GM12878 (cell line): ENCODE measurements around the gene TKT. TPM values are rescaled to one million over a fixed set of nuclear protein-coding genes. Genes with fewer than 3 reads are reported as not detected.

Experiments used
- ATAC-seq: fragments of 200-7000 bp; cut with Tn5 transposase; 3 replicates; pipeline ENCODE4 v1.9.1; 2020; ENCODE audit warnings: mild to moderate bottlenecking, moderate library complexity
- BruUV-seq: library from RNA; stranded (reverse); fragments of 400-500 nt; replicated peaks from 2 replicates; lab custom pipeline; 2021; lab: Mats Ljungman, UMichigan
- CTCF ChIA-PET: fragments of 300-600 bp; sonication (Branson Sonifier 250); formaldehyde crosslinking; extraction: SDS; loops from one replicate; lab custom pipeline; 2021; ENCODE audit warnings: inconsistent platforms; lab: Yijun Ruan, JAX
- POLR2A ChIA-PET: fragments of 350-600 bp; formaldehyde crosslinking; extraction: SDS; loops from one replicate; lab custom pipeline; 2021; ENCODE audit warnings: inconsistent platforms; lab: Charles Lee
- RAD21 ChIA-PET: fragments of 300-600 bp; sonication (Branson Sonifier 250); formaldehyde crosslinking; loops from one replicate; lab custom pipeline; 2023; ENCODE audit warnings: antibody characterized with exemption; ENCODE audit not compliant: unreplicated experiment; lab: Charles Lee
- SMC1A ChIA-PET: fragments of 300-600 bp; sonication (Branson Sonifier 250); formaldehyde crosslinking; loops from one replicate; lab custom pipeline; 2023; ENCODE audit not compliant: unreplicated experiment, uncharacterized antibody; lab: Charles Lee
- DNase-seq: peaks from one replicate; pipeline ENCODE4 v3.0.0-alpha.2; 2011; ENCODE audit warnings: low read depth, low spot score
- FAIRE-seq: peaks from 3 replicates; lab custom pipeline; 2011; peaks lifted over from hg19 to GRCh38; lab: Jason Lieb, UNC
- H2AFZ ChIP-seq: 2 replicates; pipeline ENCODE4 v1.6.0; 2011; ENCODE audit warnings: low read depth, low read length, control low read depth; ENCODE audit not compliant: control insufficient read depth
- H3K27ac ChIP-seq: 2 replicates; pipeline ENCODE4 v1.5.1; 2011; ENCODE audit warnings: control low read depth; ENCODE audit not compliant: control insufficient read depth, insufficient read depth
- H3K27me3 ChIP-seq, 2 experiments: replicated peaks in 1 of 2; 2 replicates each; pipeline versions ENCODE4 v1.6.0 to v1.6.1; 2011; ENCODE audit warnings: low read length in 1 of 2; ENCODE audit not compliant: control insufficient read depth in 2 of 2, insufficient read depth in 2 of 2
- H3K36me3 ChIP-seq, 2 experiments: 2 replicates each; pipeline ENCODE4 v1.5.1; 2011; ENCODE audit warnings: low read length in 1 of 2; ENCODE audit not compliant: control insufficient read depth in 2 of 2, insufficient read depth in 2 of 2
- H3K4me1 ChIP-seq: 2 replicates; pipeline ENCODE4 v1.6.1; 2011; ENCODE audit warnings: mild to moderate bottlenecking, low read length, moderate library complexity, mixed read lengths; ENCODE audit not compliant: control insufficient read depth, insufficient read depth
- H3K4me2 ChIP-seq: 2 replicates; pipeline ENCODE4 v1.6.0; 2011; ENCODE audit warnings: control low read depth; ENCODE audit not compliant: control insufficient read depth, insufficient read depth
- H3K4me3 ChIP-seq: fragments of 200-600 bp; sonication (generic); 2 replicates; pipeline ENCODE4 v1.5.1; 2016
- H3K79me2 ChIP-seq: 2 replicates; pipeline ENCODE4 v1.6.0; 2011; ENCODE audit warnings: low read length; ENCODE audit not compliant: control insufficient read depth, insufficient read depth
- H3K9ac ChIP-seq: 2 replicates; pipeline ENCODE4 v1.8.0; 2011; ENCODE audit warnings: low read length, control low read depth, mixed read lengths; ENCODE audit not compliant: control insufficient read depth, insufficient read depth
- H3K9me3 ChIP-seq: replicated peaks from 3 replicates; pipeline ENCODE4 v1.5.1; 2011; ENCODE audit warnings: mild to moderate bottlenecking, low read length; ENCODE audit not compliant: control insufficient read depth, insufficient read depth
- H4K20me1 ChIP-seq: 2 replicates; pipeline ENCODE4 v1.6.0; 2011; ENCODE audit not compliant: control insufficient read depth, insufficient read depth
- BCL3 ChIP-seq: IDR thresholded peaks from 2 replicates; pipeline ENCODE4 v1.6.1; 2011; ENCODE audit warnings: borderline replicate concordance, low read depth, mild to moderate bottlenecking, moderate library complexity, low read length; ENCODE audit not compliant: insufficient read depth, poor library complexity, severe bottlenecking
- CTCF ChIP-seq, 3 experiments: IDR thresholded peaks in 2 of 3; conservative IDR thresholded peaks in 1 of 3; 2 replicates each; pipeline ENCODE4 v1.5.1; 2011; ENCODE audit warnings: low read depth in 3 of 3, low read length in 3 of 3, mild to moderate bottlenecking in 3 of 3, control low read depth in 2 of 3, moderate library complexity in 2 of 3, inconsistent platforms in 1 of 3, mixed read lengths in 1 of 3; ENCODE audit not compliant: control insufficient read depth in 2 of 3, insufficient read depth in 1 of 3; ENCODE audit errors: extremely low read depth in 1 of 3
- E2F8 ChIP-seq: fragments of 450-650 bp; IDR thresholded peaks from 2 replicates; pipeline ENCODE4 v1.6.1; 2018; ENCODE audit warnings: mild to moderate bottlenecking, low read depth, moderate library complexity; ENCODE audit not compliant: partially characterized antibody
- E4F1 ChIP-seq: fragments of 450-650 bp; IDR thresholded peaks from 2 replicates; pipeline ENCODE4 v1.6.1; 2018; ENCODE audit warnings: borderline replicate concordance, mild to moderate bottlenecking; ENCODE audit not compliant: partially characterized antibody
- IRF3 ChIP-seq: fragments of 450-650 bp; IDR thresholded peaks from 2 replicates; pipeline ENCODE4 v1.6.1; 2014; ENCODE audit warnings: mild to moderate bottlenecking
- NR2C1 ChIP-seq: fragments of 450-650 bp; IDR thresholded peaks from 2 replicates; pipeline ENCODE4 v1.6.1; 2017; ENCODE audit warnings: antibody characterized with exemption, mild to moderate bottlenecking, moderate library complexity
- PML ChIP-seq: IDR thresholded peaks from 2 replicates; pipeline ENCODE4 v1.6.1; 2012; ENCODE audit warnings: low read length, inconsistent platforms
- RAD21 ChIP-seq: IDR thresholded peaks from 2 replicates; pipeline ENCODE4 v1.6.1; 2011; ENCODE audit warnings: mild to moderate bottlenecking, low read depth, low read length, moderate library complexity; ENCODE audit not compliant: insufficient read depth
- SMC3 ChIP-seq: IDR thresholded peaks from 2 replicates; pipeline ENCODE4 v1.6.1; 2011; ENCODE audit warnings: low read length, improper control_type of control experiment, borderline replicate concordance
- TAF1 ChIP-seq: IDR thresholded peaks from 2 replicates; pipeline ENCODE4 v1.6.1; 2011; ENCODE audit warnings: mild to moderate bottlenecking, low read depth, low read length, borderline replicate concordance
- ZNF622 ChIP-seq: fragments of 450-650 bp; IDR thresholded peaks from 2 replicates; pipeline ENCODE4 v1.6.1; 2017; ENCODE audit warnings: mild to moderate bottlenecking, inconsistent platforms
- WGBS: methylation state at CpG from one replicate; pipeline ENCODE4 v1.1.6; 2016; ENCODE audit warnings: low lambda C conversion rate; ENCODE audit not compliant: insufficient replicate concordance, insufficient coverage; ENCODE audit errors: missing lambda C conversion rate; 5-methylcytosine and 5-hydroxymethylcytosine counted together
- in situ Hi-C: fragments of 300-500 bp; cut with MboI; formaldehyde crosslinking; loops from 9 replicates; pipeline ENCODE4 v1.14.3; 2018; ENCODE audit warnings: mixed read lengths
- intact Hi-C: fragments of 100-400 bp; cut with micrococcal nuclease; formaldehyde crosslinking; loops from one replicate; pipeline ENCODE4 v1.14.2; 2022; ENCODE audit not compliant: unreplicated experiment
- polyA plus RNA-seq, 11 experiments: library from polyadenylated mRNA; depleted of rRNA in 4 of 11; unstranded in 6 of 11; stranded (reverse) in 5 of 11; fragments of >200 nt; fragmentation: Nextera tagmentation in 4 of 11; fragmentation: Illumina TruSeq in 1 of 11; extraction: Ambion mirVana in 4 of 11; extraction: Trizol in 1 of 11; gene quantifications; 1 replicate in 1 of 11; 2 replicates in 10 of 11; pipeline versions ENCODE4 v1.2.1 to v1.2.3, GENCODE V29; 2011 to 2016; ENCODE audit warnings: inconsistent platforms in 2 of 11, missing spikeins in 2 of 11, low read depth in 1 of 11
- total RNA-seq, 4 experiments: library from RNA; depleted of rRNA in 3 of 4; stranded (reverse); fragments of >200 nt in 3 of 4; fragmentation: Illumina TruSeq in 1 of 4; extraction: Trizol in 1 of 4; gene quantifications; 2 replicates each; pipeline versions ENCODE4 v1.2.1 to v1.2.3, GENCODE V29; 2013 to 2021

Gene TKT
- total and polyA plus RNA-seq, 10 of the 15 experiments (the other 5 are each of a cell fraction or from before 2014, with no cell fraction given): 56.4 to 385 (median 143) TPM

- no peak for TF ChIP-seq IRF3
- no peak for TF ChIP-seq ZNF622
These were observed 34.5 kb downstream of the TKT start (continued) for GRCh38 chr3:53221345-53221744.

- H3K9ac ChIP-seq: no peak overlapping the region
- ATAC-seq (peak; percentile 95), DNase-seq (peak; percentile 17), FAIRE-seq (peak; percentile 13)
- no peaks in the 10 kb centered on the region; the same call in 2 of the 3 replicates for H3K9me3 ChIP-seq
- intact Hi-C loops: no loop called here
- ChIA-PET POLR2A (no interaction called here), CTCF (interaction anchor here (0.6 to 2.7 kb wide), 15 partner anchors 9 to 272 kb away, joined by 3 to 9 read pairs (median 4); no protein-coding TSS in a partner anchor), SMC1A (interaction anchor here (0.7 to 1.1 kb wide), 3 partner anchors 22 to 106 kb away, joined by 3 read pairs; no protein-coding TSS in a partner anchor), RAD21 (no interaction called here)
- H3K4me1 ChIP-seq: no peaks in the 10 kb centered on the region
- H2AFZ ChIP-seq: no peak overlapping the region
- peak; percentile 53; the same call in 1 of the 2 replicates for TF ChIP-seq SMC3
- TF ChIP-seq BCL3: no peak
- no peak for TF ChIP-seq E2F8
- TF ChIP-seq NR2C1: no peak
- peak; percentile 56 for TF ChIP-seq RAD21
- no peak for TF ChIP-seq PML
- TF ChIP-seq E4F1: no peak
- peak; percentile 87 to 90 (median 87) for TF ChIP-seq CTCF (IDR thresholded peaks at IDR 0.05 in 2 of 3, conservative IDR thresholded peaks at IDR 0.05 in 1 of 3; ENCODE audit: control insufficient read depth in 2 of 3, extremely low read depth in 1 of 3, insufficient read depth in 1 of 3, low read depth in 3 of 3, low read length in 3 of 3)
- TF ChIP-seq TAF1: no peak
- no peaks in the 10 kb centered on the region for H3K27me3 ChIP-seq
- H3K27ac ChIP-seq: no peak overlapping the region
- no peak overlapping the region for H3K4me2 ChIP-seq
- no peaks in the 10 kb centered on the region for H4K20me1 ChIP-seq
- no peak overlapping the region for H3K4me3 ChIP-seq
- no TSS peak for BruUV-seq
- peaks cover 13 to 16% of the 10 kb centered on the region in 2 experiments; a peak in 3 of 4 replicates for H3K36me3 ChIP-seq
- in situ Hi-C loops: no loop called here
- no peaks in the 10 kb centered on the region for H3K79me2 ChIP-seq
- 61% methylated on average over 10 of the region's 10 CpGs for WGBS
These were observed 35.8 kb downstream of the TKT start for GRCh38 chr3:53219895-53220483.
